GM12864 (cell line): ENCODE data around the gene LAMA2.

Experiments
- DNase-seq: peaks from one replicate; pipeline ENCODE4 v3.0.0-alpha.2; 2011; ENCODE audit warnings: low read depth
- H3K4me3 ChIP-seq: 2 replicates; pipeline ENCODE4 v1.5.1; 2011; ENCODE audit warnings: mild to moderate bottlenecking, low read depth, low read length, control low read depth
- CTCF ChIP-seq: IDR thresholded peaks from 2 replicates; pipeline ENCODE4 v1.5.1; 2011; ENCODE audit warnings: low read depth, mild to moderate bottlenecking, moderate library complexity, low read length, control low read depth, inconsistent platforms; ENCODE audit errors: missing control alignments

The LAMA2 gene

GRCh38 chr6:129267028-129267427 lies 384.1 kb downstream of the LAMA2 start:
- TF ChIP-seq CTCF, result no peak
- no peak for DNase-seq
- H3K4me3 ChIP-seq, result no peak overlapping the region

DNA sequence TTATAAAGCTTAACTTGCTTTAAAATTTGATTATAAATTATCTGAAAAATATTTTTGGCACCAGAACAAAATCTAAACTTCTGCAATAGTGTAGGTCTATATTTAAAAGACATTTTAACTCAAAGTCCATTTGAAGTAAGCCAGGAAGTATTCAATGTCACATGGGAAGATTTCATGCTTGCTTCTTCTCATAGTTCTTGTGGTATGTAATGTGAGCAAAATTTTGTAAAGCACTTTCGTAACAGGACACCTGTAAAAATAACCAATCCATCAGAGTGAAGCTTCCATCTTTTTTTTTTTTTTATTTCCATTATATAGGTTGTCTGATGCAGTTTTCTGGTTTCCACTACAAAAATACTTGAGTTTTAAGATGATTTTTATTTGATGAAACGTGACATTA lies 386.1 kb downstream of the LAMA2 start:
- DNase-seq, result no peak
- no peak for TF ChIP-seq CTCF
- no peak overlapping the region for H3K4me3 ChIP-seq

DNA sequence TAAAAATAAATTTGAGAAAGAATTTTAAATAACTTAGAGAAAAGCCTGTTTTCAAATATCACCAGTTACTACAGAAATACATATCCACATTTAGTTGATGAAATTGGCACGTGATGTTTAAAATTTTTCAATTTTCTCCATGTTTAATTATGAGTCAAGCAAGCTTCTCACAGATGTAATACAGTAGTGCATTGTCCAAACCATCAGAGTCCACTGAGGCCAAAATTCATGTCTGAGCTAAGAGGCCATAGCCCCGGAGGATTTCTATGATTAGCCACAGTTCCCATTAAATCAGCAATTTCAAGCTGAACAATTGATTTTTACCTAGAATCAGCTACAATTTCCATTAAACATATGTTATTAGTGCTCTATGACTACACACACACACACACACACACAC lies 387.0 kb downstream of the LAMA2 start:
- TF ChIP-seq CTCF, result no peak
- no peak overlapping the region for H3K4me3 ChIP-seq
- no peak for DNase-seq

DNA sequence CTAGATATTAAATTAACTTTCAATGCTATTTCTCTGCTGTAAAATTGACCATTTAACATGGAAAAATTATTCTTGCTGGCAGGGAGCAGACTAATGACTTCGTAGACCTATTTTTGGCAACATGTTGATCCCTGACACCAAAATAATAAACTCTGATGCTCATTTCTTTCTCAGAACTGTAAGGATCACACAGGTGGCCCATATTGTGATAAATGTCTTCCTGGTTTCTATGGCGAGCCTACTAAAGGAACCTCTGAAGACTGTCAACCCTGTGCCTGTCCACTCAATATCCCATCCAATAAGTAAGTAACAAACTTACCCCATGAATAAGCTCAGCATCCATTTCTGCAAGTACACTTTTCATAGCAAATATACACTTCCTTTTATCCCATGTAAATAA lies 387.5 kb downstream of the LAMA2 start:
- H3K4me3 ChIP-seq, result no peak overlapping the region
- TF ChIP-seq CTCF, result no peak
- no peak for DNase-seq

- H3K4me3 ChIP-seq, result no peak overlapping the region
- no peak for DNase-seq
- TF ChIP-seq CTCF, result no peak
These were observed 390.2 kb downstream of the LAMA2 start for GRCh38 chr6:129273161-129273560.

DNA sequence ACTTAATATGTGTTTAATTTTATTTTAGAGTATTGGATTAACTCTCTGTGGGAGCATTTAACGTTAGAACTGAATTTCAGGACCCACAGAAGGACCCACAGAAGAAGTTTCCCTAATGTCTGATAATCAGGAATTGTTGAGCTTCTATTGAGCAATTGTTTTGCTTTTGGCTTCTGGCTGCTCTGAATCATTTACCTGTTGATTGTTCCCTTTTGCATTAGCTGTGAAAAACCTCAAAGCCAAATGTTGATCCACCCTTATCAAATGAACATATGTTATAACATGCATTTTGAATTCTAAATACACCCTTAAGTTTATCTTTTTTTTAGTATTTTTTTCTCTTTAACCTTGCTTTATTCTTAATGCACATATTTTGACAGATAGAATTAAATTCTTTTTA lies 393.5 kb downstream of the LAMA2 start:
- no peak overlapping the region for H3K4me3 ChIP-seq
- DNase-seq, result no peak
- TF ChIP-seq CTCF, result no peak

GRCh38 chr6:129276986-129277385 lies 394.0 kb downstream of the LAMA2 start:
- no peak for TF ChIP-seq CTCF
- DNase-seq, result no peak
- no peak overlapping the region for H3K4me3 ChIP-seq
